Measurements from ENCODE around the gene DYNLL1. TPM values are rescaled to one million over a fixed set of nuclear protein-coding genes. Genes with fewer than 3 reads are reported as not detected.

The DYNLL1 gene
- total and polyA plus RNA-seq, 2 of the 13 experiments (the other 11 are each of a cell fraction or from before 2014, with no cell fraction given), result 271 to 294 TPM

- no peak for TF ChIP-seq CAMTA2 (CRISPR knock-in tag; IDR thresholded peaks at IDR 0.05; ENCODE audit: borderline replicate concordance)
- peak; percentile 19; the same call in 1 of the 2 replicates for TF ChIP-seq ZNF558 (CRISPR knock-in tag; IDR thresholded peaks at IDR 0.05; ENCODE audit: borderline replicate concordance)
- no peak for TF ChIP-seq ZBTB34 (CRISPR knock-in tag; IDR thresholded peaks at IDR 0.05)
- no peak for TF ChIP-seq REST (IDR thresholded peaks at IDR 0.05; ENCODE audit: borderline replicate concordance in 1 of 2, low read depth in 1 of 2, low read length in 2 of 2)
Measured at GRCh38 chr12:120496413-120497340, 764 bp downstream of the DYNLL1 start (continued).
